IMR-90 (cell line): ENCODE results near the gene CTIF. TPM values are rescaled to one million over a fixed set of nuclear protein-coding genes. Genes with fewer than 3 reads are reported as not detected.

Source experiments
- ATAC-seq: fragments of 200-7000 bp; cut with Tn5 transposase; 2 replicates; pipeline ENCODE4 v1.9.1; 2020; ENCODE audit warnings: low read depth, mild to moderate bottlenecking, moderate library complexity
- BruUV-seq: library from RNA; stranded (reverse); fragments of 400-500 nt; replicated peaks from 2 replicates; lab custom pipeline; 2021; lab: Mats Ljungman, UMichigan
- CTCF ChIA-PET: fragments of 300-600 bp; formaldehyde crosslinking; extraction: SDS; loops from one replicate; lab custom pipeline; 2021; ENCODE audit warnings: antibody characterized with exemption; lab: Yijun Ruan, JAX
- POLR2A ChIA-PET: fragments of 300-600 bp; sonication (Branson Sonifier 250); formaldehyde crosslinking; loops from one replicate; lab custom pipeline; 2022; ENCODE audit warnings: antibody characterized with exemption; ENCODE audit not compliant: unreplicated experiment; lab: Charles Lee
- DNase-seq: peaks from one replicate; pipeline ENCODE4 v3.0.0; 2013
- H2AFZ ChIP-seq: replicated peaks from 2 replicates; pipeline ENCODE3; 2013; ENCODE audit warnings: low read length, mild to moderate bottlenecking; ENCODE audit not compliant: poor library complexity
- H2AK5ac ChIP-seq: 2 replicates; pipeline ENCODE4 v1.6.1; 2013; ENCODE audit warnings: low read depth, low read length, inconsistent platforms
- H2AK9ac ChIP-seq: replicated peaks from 2 replicates; pipeline ENCODE3; 2013; ENCODE audit warnings: mild to moderate bottlenecking, low read depth, low read length, moderate library complexity; ENCODE audit not compliant: poor library complexity
- H2BK120ac ChIP-seq: 2 replicates; pipeline ENCODE4 v1.6.1; 2013; ENCODE audit warnings: low read depth, low read length, inconsistent platforms
- H2BK15ac ChIP-seq: 3 replicates; pipeline ENCODE4 v1.6.1; 2013; ENCODE audit warnings: low read depth, low read length, inconsistent platforms
- H2BK20ac ChIP-seq: 2 replicates; pipeline ENCODE4 v1.6.1; 2013; ENCODE audit warnings: low read depth, mild to moderate bottlenecking, inconsistent platforms, low read length, moderate library complexity
- H2BK5ac ChIP-seq: 2 replicates; pipeline ENCODE4 v1.6.1; 2013; ENCODE audit warnings: mild to moderate bottlenecking, low read depth, low read length, inconsistent platforms; ENCODE audit not compliant: poor library complexity, severe bottlenecking
- H3K14ac ChIP-seq: replicated peaks from 2 replicates; pipeline ENCODE4 v1.6.1; 2013; ENCODE audit warnings: low read depth, low read length, inconsistent platforms
- H3K18ac ChIP-seq: 2 replicates; pipeline ENCODE4 v1.6.1; 2013; ENCODE audit warnings: low read depth, low read length, control low read depth
- H3K23ac ChIP-seq: 2 replicates; pipeline ENCODE4 v1.6.1; 2013; ENCODE audit warnings: low read depth, low read length, inconsistent platforms
- H3K27ac ChIP-seq: 2 replicates; pipeline ENCODE4 v1.5.1; 2013; ENCODE audit warnings: mild to moderate bottlenecking, control low read depth, low read length; ENCODE audit not compliant: insufficient read depth
- H3K27me3 ChIP-seq: 2 replicates; pipeline ENCODE4 v1.6.1; 2013; ENCODE audit warnings: low read length; ENCODE audit not compliant: control insufficient read depth, insufficient read depth
- H3K36me3 ChIP-seq: 2 replicates; pipeline ENCODE4 v1.6.1; 2013; ENCODE audit warnings: low read length, mixed read lengths; ENCODE audit not compliant: control insufficient read depth, insufficient read depth
- H3K4ac ChIP-seq: 2 replicates; pipeline ENCODE4 v1.6.1; 2013; ENCODE audit warnings: low read depth, low read length, inconsistent platforms
- H3K4me1 ChIP-seq: 2 replicates; pipeline ENCODE4 v1.6.1; 2013; ENCODE audit warnings: low read length, mixed read lengths; ENCODE audit not compliant: control insufficient read depth, insufficient read depth
- H3K4me2 ChIP-seq: 2 replicates; pipeline ENCODE4 v1.6.1; 2013; ENCODE audit warnings: low read depth, mild to moderate bottlenecking, control low read depth, low read length, moderate library complexity
- H3K4me3 ChIP-seq: 2 replicates; pipeline ENCODE4 v1.5.1; 2013; ENCODE audit warnings: low read depth, mild to moderate bottlenecking, control low read depth, low read length, moderate library complexity; ENCODE audit not compliant: insufficient read depth
- H3K56ac ChIP-seq: 2 replicates; pipeline ENCODE4 v1.6.1; 2013; ENCODE audit warnings: low read length, inconsistent platforms; ENCODE audit not compliant: insufficient read depth; ENCODE audit errors: extremely low read depth
- H3K79me1 ChIP-seq, 2 experiments: 2 replicates each; pipeline ENCODE4 v1.6.1; 2013; ENCODE audit warnings: low read length in 2 of 2, inconsistent platforms in 1 of 2, low read depth in 1 of 2
- H3K9ac ChIP-seq: 2 replicates; pipeline ENCODE4 v1.6.1; 2013; ENCODE audit warnings: low read depth, low read length, control low read depth
- H3K9me1 ChIP-seq: 2 replicates; pipeline ENCODE4 v1.6.1; 2013; ENCODE audit warnings: low read length, inconsistent platforms; ENCODE audit not compliant: insufficient read depth
- H3K9me3 ChIP-seq: 2 replicates; pipeline ENCODE4 v1.6.1; 2013; ENCODE audit warnings: low read length; ENCODE audit not compliant: control insufficient read depth, insufficient read depth
- H4K20me1 ChIP-seq: 2 replicates; pipeline ENCODE4 v1.6.1; 2013; ENCODE audit warnings: low read length, inconsistent platforms; ENCODE audit not compliant: insufficient read depth
- H4K5ac ChIP-seq: 2 replicates; pipeline ENCODE4 v1.6.1; 2013; ENCODE audit warnings: mild to moderate bottlenecking, low read depth, low read length, control low read depth
- H4K8ac ChIP-seq, 2 experiments: 2 replicates each; pipeline ENCODE4 v1.6.1; 2013; ENCODE audit warnings: low read depth in 2 of 2, low read length in 2 of 2, control low read depth in 1 of 2, inconsistent platforms in 1 of 2
- H4K91ac ChIP-seq: 2 replicates; pipeline ENCODE4 v1.6.1; 2013; ENCODE audit warnings: low read depth, low read length, inconsistent platforms; ENCODE audit not compliant: insufficient read depth
- CHD1 ChIP-seq: IDR thresholded peaks from 2 replicates; pipeline ENCODE4 v1.6.1; 2012; ENCODE audit warnings: low read depth, low read length, improper control_type of control experiment
- NFE2L2 ChIP-seq: fragments of 150-350 bp; IDR thresholded peaks from 2 replicates; pipeline ENCODE4 v1.6.1; 2016; ENCODE audit warnings: low read depth, mild to moderate bottlenecking, low read length
- WGBS, 2 experiments: methylation state at CpG; one replicate each; pipeline versions ENCODE4 v1.1.5 to v1.1.7; 2013; ENCODE audit warnings: missing lambda C conversion rate in 2 of 2; ENCODE audit not compliant: insufficient read length in 1 of 2; ENCODE audit errors: extremely low coverage in 2 of 2; 5-methylcytosine and 5-hydroxymethylcytosine counted together
- dilution Hi-C: fragments of 300-500 bp; cut with HindIII; formaldehyde crosslinking; loops from one replicate; pipeline ENCODE4 v1.14.3; 2018; ENCODE audit warnings: low sequenced_read_pairs; ENCODE audit not compliant: unreplicated experiment
- in situ Hi-C: fragments of 300-500 bp; cut with MboI; formaldehyde crosslinking; loops from 3 replicates; pipeline ENCODE4 v1.14.3; 2019; ENCODE audit warnings: low sequenced_read_pairs, inconsistent platforms, mixed read lengths
- intact Hi-C: fragments of 100-400 bp; cut with micrococcal nuclease; formaldehyde crosslinking; loops from 2 replicates; pipeline ENCODE4 v1.10.0; 2022
- polyA plus RNA-seq, 3 experiments: library from polyadenylated mRNA; depleted of rRNA; stranded (reverse); fragments of >200 nt; gene quantifications; 2 replicates each; pipeline ENCODE4 v1.2.3, GENCODE V29; 2012; ENCODE audit warnings: low replicate concordance in 1 of 3
- total RNA-seq: library from RNA; depleted of rRNA; stranded (reverse); fragments of >200 nt; gene quantifications from 2 replicates; pipeline ENCODE4 v1.2.3, GENCODE V29; 2012
- TF ChIP-seq, protein P1 (sequence below): fragments of 150-350 bp; IDR thresholded peaks from 2 replicates; pipeline ENCODE4 v1.6.1; 2016; ENCODE audit warnings: low read depth, mild to moderate bottlenecking, low read length, moderate library complexity, borderline replicate concordance

The CTIF gene
- total and polyA plus RNA-seq, 2 of the 4 experiments (the other 2 are of a cell fraction), result 25.1 to 57.0 TPM

DNA sequence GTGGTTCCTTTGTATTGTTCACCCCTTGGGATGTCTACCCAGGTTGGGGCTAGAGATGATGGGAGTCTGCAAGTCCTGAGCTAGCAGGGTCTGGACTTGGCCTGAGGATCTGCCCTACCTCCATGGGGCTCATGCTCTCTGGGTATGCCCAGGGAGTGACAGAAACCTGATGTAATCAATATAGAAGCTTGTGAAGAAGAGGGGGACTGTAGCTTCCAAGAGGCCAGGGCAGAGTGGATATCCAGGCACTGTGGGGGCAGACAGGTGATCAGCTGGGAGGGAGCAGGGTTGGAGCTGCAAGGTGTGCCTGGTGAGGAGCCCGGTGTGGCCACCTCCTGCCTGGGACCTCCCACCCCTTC lies 164.2 kb downstream of the CTIF start:
- Histone ChIP-seq H3K79me1 (peaks cover 56 to 91% of the 10 kb centered on the region in 2 experiments), H2BK15ac (no peak overlapping the region), H3K9me3 (no peaks in the 10 kb centered on the region), H3K18ac (no peak overlapping the region), H2BK5ac (no peak overlapping the region), H3K4me2 (no peak overlapping the region), H3K23ac (no peak overlapping the region), H3K56ac (no peak overlapping the region), H4K8ac (no peak overlapping the region), H3K36me3 (peaks cover 35% of the 10 kb centered on the region), H3K27ac (no peak overlapping the region), H3K9ac (no peak overlapping the region), H2AK5ac (peak overlapping the region; percentile 16; the same call in 1 of the 2 replicates), H2AK9ac (no peak overlapping the region), H3K27me3 (no peaks in the 10 kb centered on the region), H2BK120ac (no peak overlapping the region), H4K20me1 (peaks cover 62% of the 10 kb centered on the region), H3K4ac (no peak overlapping the region), H4K5ac (no peak overlapping the region), H4K91ac (no peak overlapping the region), H3K9me1 (peaks cover 32% of the 10 kb centered on the region), H3K4me3 (no peak overlapping the region), H2BK20ac (no peak overlapping the region), H2AFZ (no peak overlapping the region), H3K14ac (no peak overlapping the region), H3K4me1 (no peaks in the 10 kb centered on the region)
- POLR2A ChIA-PET, result no interaction called here
- no CpG with 5 or more reads among the region's 1 CpG for WGBS, 2 experiments
- CTCF ChIA-PET, result no interaction called here
- ATAC-seq, result no peak
- dilution Hi-C loops (no loop called here), intact Hi-C loops (no loop called here), in situ Hi-C loops (no loop called here)
- no peak for DNase-seq
- TF ChIP-seq, protein P1, sequence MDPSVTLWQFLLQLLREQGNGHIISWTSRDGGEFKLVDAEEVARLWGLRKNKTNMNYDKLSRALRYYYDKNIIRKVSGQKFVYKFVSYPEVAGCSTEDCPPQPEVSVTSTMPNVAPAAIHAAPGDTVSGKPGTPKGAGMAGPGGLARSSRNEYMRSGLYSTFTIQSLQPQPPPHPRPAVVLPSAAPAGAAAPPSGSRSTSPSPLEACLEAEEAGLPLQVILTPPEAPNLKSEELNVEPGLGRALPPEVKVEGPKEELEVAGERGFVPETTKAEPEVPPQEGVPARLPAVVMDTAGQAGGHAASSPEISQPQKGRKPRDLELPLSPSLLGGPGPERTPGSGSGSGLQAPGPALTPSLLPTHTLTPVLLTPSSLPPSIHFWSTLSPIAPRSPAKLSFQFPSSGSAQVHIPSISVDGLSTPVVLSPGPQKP, result no peak
- TF ChIP-seq NFE2L2 (no peak), CHD1 (no peak)
- no TSS peak for BruUV-seq
